Measurements from ENCODE around the gene PLK2. TPM values are rescaled to one million over a fixed set of nuclear protein-coding genes. Genes with fewer than 3 reads are reported as not detected.

Gene PLK2
- polyA plus RNA-seq, 5 donors, result 202 to 317 (median 288) TPM

DNA sequence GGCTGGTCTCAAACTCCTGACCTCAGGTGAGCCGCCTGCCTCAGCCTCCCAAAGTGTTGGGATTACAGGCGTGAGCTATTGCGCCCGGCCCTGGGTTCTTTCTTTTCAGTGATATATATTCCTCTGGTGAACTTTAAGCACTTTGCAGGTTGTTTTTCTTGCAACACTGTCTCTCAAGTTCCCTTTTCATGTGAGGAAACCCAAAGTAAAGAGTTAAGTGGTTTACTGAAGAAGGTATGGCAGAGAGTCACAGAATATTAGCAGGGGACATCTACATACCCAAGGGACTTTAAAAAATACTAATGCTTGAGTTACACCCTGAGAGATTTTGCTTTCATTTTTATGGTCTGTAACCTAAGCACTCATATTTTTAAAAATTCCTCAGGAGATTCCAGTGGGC lies 24.6 kb upstream of the PLK2 start:
- DNase-seq, result no peak

DNA sequence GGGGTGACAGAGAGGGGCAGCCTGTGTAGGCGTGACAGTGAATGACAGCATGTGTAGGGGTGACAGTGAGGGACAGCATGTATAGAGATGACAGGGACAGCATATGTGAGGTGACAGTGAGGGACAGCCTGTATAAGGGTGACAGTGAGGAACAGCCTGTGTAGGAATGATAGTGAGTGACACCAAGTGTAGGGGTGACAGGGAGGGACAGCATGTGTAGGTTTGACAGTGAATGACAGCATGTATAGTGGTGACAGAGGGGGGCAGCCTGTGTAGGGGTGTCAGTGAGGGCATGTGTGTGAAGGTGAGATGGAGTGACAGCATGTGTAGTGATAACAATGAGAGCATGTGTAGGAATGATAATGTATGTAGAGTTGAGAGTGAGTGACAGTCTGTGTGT lies 22.6 kb upstream of the PLK2 start:
- no peak for DNase-seq

DNA sequence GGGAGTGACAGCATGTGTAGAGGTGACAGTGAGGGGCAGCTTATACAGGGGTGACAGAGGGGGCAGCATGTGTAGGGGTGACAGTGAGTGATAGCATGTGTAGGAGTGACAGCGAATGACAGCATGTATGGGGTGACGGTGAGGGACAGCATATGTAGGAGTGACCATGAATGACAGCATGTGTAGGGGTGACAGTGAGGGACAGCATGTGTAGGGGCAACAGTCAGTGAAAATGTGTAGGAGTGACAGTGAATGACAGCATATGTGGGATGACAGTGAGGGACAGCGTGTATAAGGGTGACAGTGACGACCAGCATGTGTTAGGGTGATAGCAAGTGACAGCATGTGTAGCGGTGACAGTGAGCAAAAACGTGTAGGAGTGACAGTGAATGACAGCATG lies 21.9 kb upstream of the PLK2 start:
- DNase-seq, result no peak

DNA sequence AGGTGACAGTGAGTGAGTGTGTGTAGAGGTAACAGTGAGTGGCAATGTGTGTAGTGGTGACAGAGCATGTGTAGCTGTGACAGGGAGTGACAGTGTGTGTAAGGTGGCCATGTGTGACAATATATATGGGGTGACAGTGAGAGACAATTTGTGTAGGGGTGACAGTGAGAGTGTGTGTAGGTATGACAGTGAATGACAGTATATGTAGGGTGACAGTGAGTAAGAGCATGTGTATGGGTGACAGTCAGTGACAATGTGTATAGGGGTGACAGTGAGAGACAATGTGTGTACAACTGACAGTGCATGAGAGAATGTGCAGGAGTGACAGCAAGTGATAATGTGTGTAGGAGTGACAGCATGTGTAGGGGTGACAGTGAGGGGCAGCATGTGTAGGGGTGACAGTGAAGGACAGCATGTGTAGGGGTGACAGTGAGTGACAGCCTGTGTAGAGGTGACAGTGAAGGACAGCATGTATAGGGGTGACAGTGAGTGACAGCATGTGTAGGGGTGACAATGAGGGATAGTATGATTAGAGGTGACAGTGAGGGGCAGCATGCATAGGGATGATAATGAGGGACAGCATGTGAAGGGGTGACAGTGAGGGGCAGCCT lies 21.3 kb upstream of the PLK2 start:
- DNase-seq, result no peak

DNA sequence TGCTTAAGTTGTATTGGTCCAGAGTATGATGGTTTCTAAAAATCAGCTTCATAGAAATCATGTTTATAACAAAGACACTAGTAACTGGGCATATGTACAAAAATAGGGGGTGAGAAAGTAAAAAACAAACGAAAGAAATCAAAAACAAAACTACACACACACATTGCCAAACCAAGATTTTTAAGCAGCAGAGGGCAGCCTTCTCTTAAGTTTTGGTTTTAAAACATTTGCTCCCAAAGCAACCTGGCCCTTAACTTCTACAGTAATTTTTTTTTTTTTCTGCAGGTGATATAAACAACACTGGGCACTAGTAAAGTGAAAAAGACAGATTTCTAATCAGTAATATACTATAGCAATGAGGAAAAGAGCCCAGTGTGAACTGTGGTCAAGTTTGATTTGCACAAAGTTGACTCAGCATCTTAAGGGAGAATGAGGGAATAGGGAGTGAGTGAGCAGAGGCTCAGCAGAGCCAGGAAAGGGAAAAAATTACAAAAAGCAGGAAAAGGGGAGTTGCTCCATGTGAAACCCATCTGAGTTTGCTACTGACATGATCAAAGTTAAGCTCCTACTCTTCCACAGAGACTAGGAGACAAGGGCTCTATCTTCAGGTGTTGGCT lies 18.0 kb upstream of the PLK2 start:
- no peak for DNase-seq

DNA sequence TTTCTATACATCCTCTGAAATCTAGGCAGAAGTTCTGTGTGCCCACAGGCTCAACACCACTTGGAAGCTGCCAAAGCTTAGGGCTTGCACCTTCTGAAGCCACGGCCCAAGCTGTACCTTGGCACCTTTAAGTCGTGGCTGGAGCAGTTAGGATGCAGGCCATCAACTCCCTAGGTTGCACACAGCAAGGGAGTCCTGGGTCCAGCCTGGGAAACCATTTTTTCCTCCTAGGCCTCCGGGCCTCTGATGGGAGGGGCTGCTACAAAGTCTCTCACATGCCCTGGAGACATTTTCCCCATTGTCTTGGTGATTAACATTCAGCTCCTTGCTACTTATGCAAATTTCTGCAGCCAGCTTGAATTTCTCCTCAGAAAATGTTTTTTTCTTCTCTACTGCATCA lies 15.5 kb upstream of the PLK2 start:
- no peak for DNase-seq

DNA sequence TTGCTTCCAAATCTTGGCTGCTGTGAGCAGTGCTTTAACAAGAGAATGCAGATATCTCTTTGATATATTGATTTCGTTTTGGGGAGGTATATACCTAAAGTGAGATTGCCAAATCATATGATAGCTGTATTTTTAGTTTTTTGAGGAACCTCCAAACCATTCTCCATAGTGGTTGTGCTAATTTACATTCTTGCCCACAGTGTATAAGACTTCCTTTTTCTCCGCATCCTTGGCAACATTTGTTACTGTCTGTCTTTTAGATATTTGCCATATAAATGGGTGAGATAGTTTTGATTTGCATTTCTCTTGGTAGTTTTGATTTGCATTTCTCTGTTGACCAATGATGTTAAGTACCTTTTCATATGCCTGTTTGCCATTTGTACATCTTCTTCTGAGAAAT lies 10.0 kb upstream of the PLK2 start:
- DNase-seq, result no peak

DNA sequence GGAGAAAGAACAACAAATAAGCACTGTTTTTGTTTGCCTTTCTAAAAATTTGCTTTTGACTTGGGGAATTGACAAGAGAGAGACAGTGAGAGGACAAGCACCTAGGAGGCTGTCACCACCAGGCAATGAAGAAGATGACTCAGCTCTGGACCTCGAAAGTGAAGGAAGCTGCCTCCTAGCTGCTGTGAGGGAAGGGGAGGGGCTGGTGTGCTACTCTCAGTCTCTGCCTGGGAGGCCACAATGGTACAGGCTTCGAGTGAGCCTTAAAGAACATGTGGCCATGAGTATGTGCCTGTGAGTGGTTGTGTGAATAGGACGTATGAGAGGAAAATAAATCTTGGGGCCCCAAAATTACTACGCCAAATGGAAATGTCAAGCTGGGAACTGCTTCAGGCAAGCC lies 7.1 kb upstream of the PLK2 start:
- no peak for DNase-seq

DNA sequence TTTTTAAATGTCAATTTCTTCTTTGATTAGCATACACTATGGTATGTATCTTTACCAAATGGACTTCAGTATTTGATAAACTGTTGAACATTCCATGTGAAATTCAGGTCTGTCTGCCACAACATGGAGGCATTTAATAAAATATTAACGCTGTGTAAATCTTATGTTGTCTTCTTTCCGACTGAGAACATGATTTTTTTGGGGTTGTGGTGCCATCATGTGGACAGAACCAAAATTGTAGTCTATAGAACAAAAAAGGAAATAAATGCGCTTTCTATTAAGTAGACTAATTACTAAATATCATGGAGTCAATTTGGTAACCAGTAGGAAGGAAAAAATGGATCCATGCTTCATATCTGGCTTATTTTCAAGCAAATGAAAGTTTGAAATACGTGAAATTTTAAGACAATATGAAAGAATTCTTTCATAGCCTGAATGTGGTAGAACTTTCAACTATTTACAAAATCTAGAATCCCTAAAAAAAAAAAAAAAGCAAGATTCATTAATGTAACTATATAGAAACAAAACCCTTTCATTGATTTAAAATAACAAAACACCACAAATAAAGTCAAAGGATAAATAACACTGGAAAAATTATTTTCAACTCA lies 2.8 kb upstream of the PLK2 start:
- DNase-seq, result peak in 1 of 2 donors; percentile 60

DNA sequence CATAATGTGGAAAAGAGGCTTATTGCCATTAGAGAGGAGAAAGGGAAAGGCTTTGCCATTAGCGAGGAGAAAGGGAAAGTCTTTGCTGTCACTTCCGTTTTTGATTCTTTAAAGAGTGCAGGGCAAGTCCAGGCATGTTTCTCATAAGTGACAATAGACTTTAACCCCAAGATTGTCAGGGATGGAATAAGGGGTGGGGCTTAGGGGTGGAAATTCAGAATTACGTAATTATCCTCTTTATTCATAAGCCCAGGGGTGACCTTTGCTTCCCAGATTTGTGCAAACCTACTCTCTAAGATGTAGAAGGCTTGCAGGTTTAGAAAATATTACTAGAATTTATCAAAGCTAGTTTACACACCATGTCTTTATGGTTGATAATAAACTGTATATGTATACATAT lies 2.3 kb upstream of the PLK2 start:
- DNase-seq, result no peak

DNA sequence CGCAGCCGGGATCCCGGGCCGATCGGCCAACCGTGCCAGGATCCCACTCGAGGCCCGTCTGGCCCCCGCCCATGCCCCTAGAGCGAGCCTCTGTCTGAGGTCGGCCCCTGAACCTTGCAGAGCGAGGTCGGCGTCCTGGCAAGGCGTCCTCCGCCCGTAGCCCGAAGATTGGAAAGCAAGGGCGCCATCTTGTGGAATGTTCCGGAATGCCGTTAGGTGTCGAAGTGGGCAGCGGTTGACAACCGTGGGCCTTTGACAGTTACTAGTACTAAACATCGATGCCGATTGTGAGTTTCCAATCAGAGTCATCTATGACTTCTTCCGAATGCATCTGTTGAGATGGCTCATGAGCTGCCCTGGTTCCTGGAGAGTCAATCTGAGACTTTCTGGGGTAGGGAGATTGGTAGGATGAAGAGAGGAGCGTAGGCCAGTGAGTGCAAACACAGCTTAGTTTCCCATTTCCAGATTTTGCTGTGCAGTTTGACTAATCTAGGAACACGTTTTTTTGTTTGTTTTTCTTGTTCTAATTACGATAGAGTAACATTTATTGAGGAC lies 923 bp upstream of the PLK2 start:
- DNase-seq, result peak; percentile 87 to 90

DNA sequence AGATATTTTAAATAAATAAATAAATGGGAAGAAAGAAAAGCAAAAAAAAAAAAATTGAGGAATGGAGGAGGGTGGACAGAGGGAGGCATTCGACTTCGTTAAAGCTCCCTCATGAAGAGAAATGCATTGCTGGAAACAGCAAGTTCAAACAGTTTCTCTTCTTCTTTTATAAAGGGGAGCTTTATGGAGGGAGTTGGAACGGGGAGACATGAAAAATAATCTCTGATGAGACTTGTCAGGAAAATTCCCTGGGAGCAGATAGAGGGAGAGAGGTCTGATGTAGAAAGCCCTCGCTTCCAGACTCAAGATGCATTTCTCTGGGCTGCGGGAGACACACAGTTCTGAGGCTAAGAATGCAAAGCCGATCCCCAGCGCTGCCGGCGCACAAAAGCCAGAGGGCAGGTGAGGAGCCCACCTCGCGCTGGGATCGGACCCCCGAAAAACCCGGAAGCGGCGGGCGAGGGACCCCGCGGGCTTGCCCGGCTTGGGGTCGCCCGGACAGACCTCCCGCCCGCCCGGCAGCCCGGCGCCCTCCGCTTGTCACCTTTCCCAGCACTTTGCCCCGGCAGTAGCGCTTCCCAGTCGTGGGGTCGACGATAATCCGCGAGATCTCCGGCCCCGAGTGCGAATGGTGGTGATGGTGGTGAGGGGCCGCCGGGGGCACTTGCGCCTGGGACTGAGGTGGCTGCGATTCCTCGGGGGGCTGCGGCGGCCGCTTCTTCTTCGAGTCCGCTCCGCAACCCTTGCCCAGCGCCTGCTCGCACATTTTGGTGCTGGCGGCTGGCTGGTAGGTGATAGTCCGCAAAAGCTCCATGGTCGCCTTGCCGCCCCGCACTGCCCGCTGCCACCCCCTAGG lies 512 bp downstream of the PLK2 start:
- peak in 1 of 2 donors; percentile 40 for DNase-seq

DNA sequence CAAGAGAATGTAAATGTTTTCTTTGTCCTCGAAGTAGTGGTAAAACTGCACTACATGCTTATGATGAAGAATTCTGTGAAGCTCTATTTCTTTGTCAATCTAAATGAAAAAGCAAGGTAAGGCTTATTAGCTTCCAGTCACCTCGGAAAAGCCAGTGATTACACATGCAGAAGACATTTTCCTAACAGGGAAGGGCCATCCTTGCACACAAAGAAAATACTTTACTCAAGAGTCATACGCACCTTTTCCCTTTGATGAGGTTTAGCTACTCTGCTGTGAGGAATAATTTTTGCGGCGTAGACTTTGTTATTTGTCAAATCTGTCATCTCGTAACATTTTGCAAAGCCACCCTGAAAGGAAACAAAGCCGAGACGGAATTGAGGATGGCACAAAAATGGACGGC lies 1.1 kb downstream of the PLK2 start:
- no peak for DNase-seq

DNA sequence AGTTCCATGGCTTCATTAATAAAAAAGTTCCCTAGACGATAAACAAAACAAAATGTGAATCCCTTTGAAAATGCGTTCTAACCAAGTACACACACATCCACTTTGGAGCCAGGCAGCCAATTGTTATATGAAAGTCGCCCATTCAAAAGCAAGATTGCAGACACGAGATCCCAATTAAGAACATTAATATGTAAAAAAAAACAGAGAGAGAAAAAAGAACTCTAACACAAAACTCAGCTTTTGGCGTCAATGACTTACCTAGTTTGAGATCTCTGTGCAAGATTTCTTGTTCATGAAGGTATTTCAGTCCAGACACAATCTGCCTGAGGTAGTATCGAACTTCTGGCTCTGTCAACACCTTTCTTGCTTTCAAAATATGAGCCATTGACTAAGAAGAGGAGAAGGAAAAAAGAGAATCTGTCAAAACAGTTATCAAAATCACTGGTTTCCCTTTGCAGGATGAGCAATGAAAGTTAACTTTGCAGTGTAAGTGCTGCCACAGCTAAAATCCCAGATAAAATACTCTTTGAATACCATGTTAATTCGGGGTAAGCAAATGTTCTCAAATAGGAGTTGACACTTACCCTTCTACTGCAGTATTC lies 1.6 kb downstream of the PLK2 start:
- DNase-seq, result no peak

DNA sequence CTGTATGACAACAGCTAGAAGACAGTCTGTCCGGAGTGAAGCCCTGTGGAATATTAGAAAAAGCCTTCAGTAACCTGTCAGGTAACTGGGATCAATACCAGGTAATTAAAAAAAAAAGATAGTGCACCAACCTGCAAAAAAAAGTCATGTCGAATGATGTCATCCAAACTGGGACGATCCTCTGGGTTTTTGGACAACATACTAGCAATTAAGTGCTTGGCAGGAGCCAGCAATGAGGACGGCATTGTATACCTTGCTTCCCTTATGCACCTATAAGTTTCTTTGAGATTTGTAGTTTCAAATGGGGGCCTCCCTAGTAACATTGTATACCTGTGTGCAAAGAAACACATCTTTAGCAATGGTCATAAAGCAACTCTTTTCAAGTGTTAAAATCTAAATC lies 2.8 kb downstream of the PLK2 start:
- DNase-seq, result no peak

DNA sequence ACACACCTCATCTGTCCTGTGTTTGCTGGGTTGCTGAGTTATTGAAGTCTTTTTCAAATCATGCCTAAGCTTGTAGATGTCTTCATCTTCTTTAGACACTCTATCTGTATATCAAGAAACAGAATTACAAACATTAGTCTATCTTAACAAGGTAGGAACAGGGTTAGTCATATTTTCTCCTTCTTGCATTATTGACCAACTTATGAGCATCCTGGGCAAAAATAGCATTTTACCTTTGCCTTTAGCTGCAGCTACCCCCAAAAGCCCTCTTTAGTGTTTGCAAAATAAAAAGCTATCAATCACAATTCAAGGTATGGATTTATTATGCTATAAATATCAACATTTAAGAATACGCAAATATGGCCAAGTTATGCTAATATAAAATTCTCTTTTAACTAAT lies 3.4 kb downstream of the PLK2 start:
- DNase-seq, result no peak

DNA sequence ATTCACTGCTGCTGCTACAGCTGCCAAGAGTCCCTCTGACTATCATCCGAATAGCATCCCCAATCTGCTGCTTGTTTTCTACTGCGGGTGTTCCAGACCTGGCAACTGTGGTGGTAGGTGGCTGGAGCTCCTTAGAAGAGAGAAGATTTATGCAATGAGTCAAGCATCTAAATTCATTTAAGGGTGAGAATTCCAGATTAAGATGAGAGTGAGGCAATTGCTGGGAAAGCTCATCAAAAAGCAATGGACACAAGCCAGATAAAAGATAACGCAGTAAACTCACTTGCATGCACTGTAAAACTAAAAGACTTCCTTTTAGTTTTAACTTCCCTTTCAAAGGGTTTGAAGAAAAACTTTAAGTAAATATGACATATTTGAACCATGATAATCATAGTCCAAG lies 3.9 kb downstream of the PLK2 start:
- no peak for DNase-seq

DNA sequence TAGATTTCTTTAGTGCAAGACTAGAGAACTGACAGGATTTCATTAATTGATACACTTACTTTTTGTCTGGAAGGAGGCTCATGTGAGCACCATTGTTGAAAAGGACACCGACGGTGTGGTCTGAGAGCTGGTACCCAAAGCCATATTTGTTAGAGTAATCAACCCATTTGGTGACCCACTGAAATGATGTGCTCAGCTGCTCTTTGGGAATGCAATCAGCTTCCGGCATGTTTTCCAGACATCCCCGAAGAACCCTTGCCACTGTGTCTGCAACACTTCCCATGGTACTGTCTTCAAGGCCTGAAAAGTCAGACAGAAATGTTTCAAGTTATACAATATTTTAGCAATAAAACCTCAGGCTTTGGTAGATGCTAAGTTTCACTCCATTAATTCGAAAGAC lies 4.4 kb downstream of the PLK2 start:
- DNase-seq, result no peak

DNA sequence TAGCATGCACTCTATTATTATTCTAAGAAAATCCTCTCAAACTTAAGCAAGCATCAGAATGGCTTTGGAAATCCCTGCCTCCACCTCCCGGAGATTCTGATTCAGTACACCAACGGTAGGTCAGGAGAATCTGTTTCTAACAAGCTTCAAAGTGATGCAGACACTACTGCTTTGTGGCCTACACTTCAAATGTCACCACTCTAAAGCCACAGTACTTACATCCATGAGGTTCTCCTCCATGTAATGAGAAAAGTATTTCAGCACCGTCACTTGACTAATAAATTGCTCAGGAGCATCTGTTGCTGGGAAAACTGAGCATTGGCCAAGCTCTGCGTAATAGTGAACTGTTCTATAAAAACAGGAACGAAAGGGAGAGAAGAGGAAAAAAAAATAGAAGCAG lies 4.8 kb downstream of the PLK2 start:
- DNase-seq, result no peak

DNA sequence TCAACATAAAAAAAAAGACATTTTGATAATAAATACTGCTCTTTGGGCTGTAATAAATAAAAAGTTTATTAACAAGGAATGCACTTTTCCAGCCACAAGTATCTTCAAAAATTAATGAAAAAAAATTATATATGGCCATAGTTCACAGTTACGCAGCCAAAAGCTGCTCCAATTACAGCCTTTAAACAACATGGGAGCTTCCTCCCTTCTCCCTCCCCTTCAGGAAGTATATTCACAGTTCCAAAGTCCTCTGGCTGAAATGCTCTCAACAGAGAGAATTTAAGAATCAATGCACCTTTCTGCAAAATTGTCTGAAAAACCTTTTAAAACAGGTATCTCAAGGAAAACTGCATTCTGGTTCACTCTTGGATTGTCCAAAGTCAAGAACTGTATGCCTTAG lies 5.9 kb downstream of the PLK2 start:
- DNase-seq, result no peak

DNA sequence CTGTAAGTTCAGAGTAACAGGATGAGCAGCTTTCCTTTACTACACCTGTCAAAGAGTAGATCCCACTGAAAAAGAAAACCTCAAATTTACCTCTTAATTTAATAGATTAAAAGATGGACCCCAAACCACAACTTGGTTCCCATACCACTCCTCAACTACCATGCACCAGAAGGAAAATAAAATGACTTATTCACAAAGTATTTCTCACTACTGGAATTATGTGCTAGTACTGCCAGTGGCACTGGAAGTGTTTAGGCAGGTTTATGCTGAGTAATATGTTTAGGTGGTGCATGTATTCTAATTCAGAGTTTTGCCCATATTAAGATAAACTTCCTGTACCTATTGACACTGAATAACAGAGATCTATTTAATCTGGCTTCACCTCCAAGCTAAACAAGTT lies 6.6 kb downstream of the PLK2 start:
- no peak for DNase-seq

All from right lung (tissue), 5 donors.